K562 (cell line): ENCODE measurements around the gene RAI1. TPM values are rescaled to one million over a fixed set of nuclear protein-coding genes. Genes with fewer than 3 reads are reported as not detected.

Experiments
- ATAC-seq: fragments of 200-7000 bp; cut with Tn5 transposase; 3 replicates; pipeline ENCODE4 v1.9.1; 2020; ENCODE audit warnings: moderate library complexity
- BruUV-seq: library from RNA; stranded (reverse); fragments of 400-500 nt; replicated peaks from 2 replicates; lab custom pipeline; 2021; lab: Mats Ljungman, UMichigan
- CTCF ChIA-PET: fragments of 300-600 bp; formaldehyde crosslinking; extraction: SDS; loops from one replicate; lab custom pipeline; 2021; ENCODE audit warnings: low intra/inter-chr PET ratio; lab: Yijun Ruan, JAX
- POLR2A ChIA-PET: fragments of 300-600, 350-650 bp; sonication (Branson Sonifier 250); formaldehyde crosslinking; extraction: SDS; loops from one replicate; lab custom pipeline; 2021; ENCODE audit warnings: antibody characterized with exemption, inconsistent platforms; lab: Yijun Ruan, JAX
- DNase-seq, 4 experiments: peaks; one replicate each; pipeline versions ENCODE4 v3.0.0 to v3.0.0-alpha.2; 2011 to 2018; ENCODE audit warnings: low spot score in 3 of 4, mixed read lengths in 3 of 4; ENCODE audit errors: extremely low read depth in 1 of 4
- FAIRE-seq: peaks from 2 replicates; lab custom pipeline; 2011; peaks lifted over from hg19 to GRCh38; lab: Jason Lieb, UNC
- H2AFZ ChIP-seq: 2 replicates; pipeline ENCODE4 v1.6.0; 2011; ENCODE audit warnings: low read depth, low read length, control low read depth, inconsistent platforms
- H3K27ac ChIP-seq: fragments of 200-600 bp; 3 replicates; pipeline ENCODE4 v1.8.0; 2011; ENCODE audit warnings: low read depth, mild to moderate bottlenecking, control low read depth, inconsistent platforms, low read length, moderate library complexity, mixed read lengths; ENCODE audit errors: extremely low read depth
- H3K27me3 ChIP-seq, 2 experiments: fragments of 300-600 bp in 1 of 2; 2 replicates in 1 of 2; 3 replicates in 1 of 2; pipeline versions ENCODE4 v1.6.0 to v1.8.0; 2011; ENCODE audit warnings: inconsistent platforms in 2 of 2, low read length in 2 of 2, mild to moderate bottlenecking in 1 of 2, mixed read lengths in 1 of 2, moderate library complexity in 1 of 2; ENCODE audit not compliant: control insufficient read depth in 2 of 2, insufficient read depth in 2 of 2
- H3K36me3 ChIP-seq: fragments of 300-600 bp; 3 replicates; pipeline ENCODE4 v1.8.0; 2011; ENCODE audit warnings: mild to moderate bottlenecking, low read length, inconsistent platforms; ENCODE audit not compliant: control insufficient read depth, insufficient read depth
- H3K4me1 ChIP-seq, 2 experiments: fragments of 200-600 bp in 1 of 2; replicated peaks in 1 of 2; 2 replicates in 1 of 2; 3 replicates in 1 of 2; pipeline versions ENCODE4 v1.5.1 to v1.8.0; 2011; ENCODE audit warnings: inconsistent platforms in 2 of 2, low read length in 2 of 2, mild to moderate bottlenecking in 1 of 2, mixed read lengths in 1 of 2, moderate library complexity in 1 of 2; ENCODE audit not compliant: control insufficient read depth in 2 of 2, insufficient read depth in 2 of 2
- H3K4me2 ChIP-seq: 2 replicates; pipeline ENCODE4 v1.6.1; 2011; ENCODE audit warnings: low read length, control low read depth, inconsistent platforms, mixed read lengths; ENCODE audit not compliant: insufficient read depth
- H3K4me3 ChIP-seq: fragments of 200-600 bp; sonication (generic), shearing (Covaris generic); 2 replicates; pipeline ENCODE4 v1.5.1; 2016; ENCODE audit warnings: control low read depth, inconsistent platforms
- H3K79me2 ChIP-seq: fragments of 200-600 bp; 3 replicates; pipeline ENCODE4 v1.8.0; 2011; ENCODE audit warnings: low read length, inconsistent platforms; ENCODE audit not compliant: control insufficient read depth, insufficient read depth
- H3K9ac ChIP-seq, 2 experiments: 2 replicates each; pipeline versions ENCODE4 v1.6.0 to v1.6.1; 2011; ENCODE audit warnings: low read depth in 2 of 2, low read length in 2 of 2, control low read depth in 1 of 2, inconsistent platforms in 1 of 2, mild to moderate bottlenecking in 1 of 2, mixed read lengths in 1 of 2; ENCODE audit not compliant: insufficient read depth in 1 of 2
- H3K9me1 ChIP-seq: one replicate; pipeline ENCODE4 v1.6.0; 2011; ENCODE audit warnings: inconsistent platforms, mild to moderate bottlenecking, low read length, moderate library complexity; ENCODE audit not compliant: control insufficient read depth, insufficient read depth
- H3K9me3 ChIP-seq: replicated peaks from 2 replicates; pipeline ENCODE4 v1.5.1; 2011; ENCODE audit warnings: low read depth, low read length, inconsistent platforms; ENCODE audit not compliant: control insufficient read depth, insufficient read depth
- H4K20me1 ChIP-seq: replicated peaks from 2 replicates; pipeline ENCODE4 v1.6.1; 2011; ENCODE audit warnings: low read length, inconsistent platforms, mixed read lengths; ENCODE audit not compliant: control insufficient read depth, insufficient read depth
- COPS2 ChIP-seq: fragments of 450-650 bp; conservative IDR thresholded peaks from 2 replicates; pipeline ENCODE4 v1.6.1; 2016; ENCODE audit warnings: mild to moderate bottlenecking, moderate library complexity
- CTCFL ChIP-seq: IDR thresholded peaks from 2 replicates; pipeline ENCODE4 v1.6.1; 2011; ENCODE audit warnings: borderline replicate concordance, low read depth, mild to moderate bottlenecking, moderate library complexity, low read length; ENCODE audit not compliant: insufficient read depth, poor library complexity, severe bottlenecking
- GTF2F1 ChIP-seq: IDR thresholded peaks from 2 replicates; pipeline ENCODE4 v1.6.1; 2011; ENCODE audit warnings: low read depth, low read length, improper control_type of control experiment
- KDM2B ChIP-seq: fragments of 250-450 bp; sonication (Bioruptor Pico); IDR thresholded peaks from 2 replicates; pipeline ENCODE4 v1.8.0; 2021; ENCODE audit warnings: mild to moderate bottlenecking, moderate library complexity
- MIER1 ChIP-seq: fragments of 450-650 bp; IDR thresholded peaks from 2 replicates; pipeline ENCODE4 v1.6.1; 2016; ENCODE audit warnings: antibody characterized with exemption, mild to moderate bottlenecking, low read depth
- RBM25 ChIP-seq: fragments of 200-400 bp; formaldehyde crosslinking; IDR thresholded peaks from 2 replicates; pipeline ENCODE4 v1.6.1; 2018; ENCODE audit warnings: low read length, low read depth, moderate library complexity; ENCODE audit not compliant: severe bottlenecking
- ZBTB49 ChIP-seq: sonication (generic); formaldehyde crosslinking; IDR thresholded peaks from 2 replicates; pipeline ENCODE4 v1.8.0; 2022; ENCODE audit warnings: missing genetic modification reagents, mild to moderate bottlenecking, borderline replicate concordance
- ZFP36 ChIP-seq: fragments of 150-350 bp; IDR thresholded peaks from 2 replicates; pipeline ENCODE4 v1.6.1; 2018; ENCODE audit warnings: low read length, low read depth; ENCODE audit not compliant: partially characterized antibody
- ZNF224 ChIP-seq: sonication (generic); formaldehyde crosslinking; IDR thresholded peaks from 2 replicates; pipeline ENCODE4 v1.8.0; 2022; ENCODE audit warnings: mild to moderate bottlenecking, missing genetic modification reagents
- ZNF699 ChIP-seq: fragments of 250-450 bp; sonication (Bioruptor Pico); IDR thresholded peaks from 2 replicates; pipeline ENCODE4 v1.8.0; 2021; ENCODE audit warnings: mild to moderate bottlenecking, moderate library complexity; ENCODE audit not compliant: insufficient replicate concordance
- WGBS: fragments of 100-300 bp; shearing (Covaris generic); methylation state at CpG from one replicate; pipeline ENCODE4 v1.1.6; 2016; ENCODE audit warnings: low coverage, mixed read lengths; ENCODE audit not compliant: insufficient coverage; ENCODE audit errors: missing lambda C conversion rate; 5-methylcytosine and 5-hydroxymethylcytosine counted together
- in situ Hi-C: fragments of 300-500 bp; cut with MboI; formaldehyde crosslinking; loops from 4 replicates; pipeline ENCODE4 v1.15.0; 2018; ENCODE audit warnings: inconsistent platforms, mixed read lengths
- intact Hi-C: fragments of 100-400 bp; cut with micrococcal nuclease; formaldehyde crosslinking; loops from 2 replicates; pipeline ENCODE4 v1.14.2; 2022
- polyA plus RNA-seq, 8 experiments: library from polyadenylated mRNA; depleted of rRNA in 4 of 8; stranded (reverse) in 5 of 8; unstranded in 3 of 8; fragments of >200 nt; fragmentation: Nextera tagmentation in 2 of 8; fragmentation: Illumina TruSeq in 1 of 8; extraction: Ambion mirVana in 2 of 8; extraction: Trizol in 1 of 8; gene quantifications; 2 replicates each; pipeline versions ENCODE4 v1.2.1 to v1.2.3, GENCODE V29; 2011 to 2014; ENCODE audit warnings: inconsistent platforms in 1 of 8, missing spikeins in 1 of 8
- total RNA-seq, 7 experiments: library from RNA; depleted of rRNA in 6 of 7; stranded (reverse); fragments of >200 nt in 6 of 7; fragmentation: Illumina TruSeq in 2 of 7; extraction: Trizol in 2 of 7; gene quantifications; 2 replicates each; pipeline versions ENCODE4 v1.2.1 to v1.2.3, GENCODE V29; 2011 to 2021; ENCODE audit warnings: low replicate concordance in 1 of 7

RAI1 gene
- total and polyA plus RNA-seq, 9 of the 15 experiments (the other 6 are each of a cell fraction or from before 2014, with no cell fraction given): 0.68 to 19.9 (median 5.5) TPM

GRCh38 chr17:17727111-17727659 lies 45.9 kb downstream of the RAI1 start:
- ATAC-seq (no peak), DNase-seq (no peak), FAIRE-seq (no peak)
- Histone ChIP-seq H3K27me3 (no peaks in the 10 kb centered on the region), H4K20me1 (peaks cover 9% of the 10 kb centered on the region; the same call in 1 of the 2 replicates), H3K79me2 (no peaks in the 10 kb centered on the region; the same call in none of the 3 replicates), H3K9me3 (no peaks in the 10 kb centered on the region), H3K4me3 (no peak overlapping the region), H3K9me1 (peaks cover 4% of the 10 kb centered on the region), H3K27ac (no peak overlapping the region), H3K4me2 (no peak overlapping the region), H3K9ac (no peak overlapping the region), H3K36me3 (peaks cover 8% of the 10 kb centered on the region; the same call in 1 of the 3 replicates), H2AFZ (no peak overlapping the region), H3K4me1 (peaks cover 0 to 15% of the 10 kb centered on the region in 2 experiments; a peak in 2 of 5 replicates)
- POLR2A ChIA-PET: interaction anchor here (1.0 kb wide), 1 partner anchor 13 kb away, joined by 3 read pairs; no protein-coding TSS in a partner anchor
- no peak for TF ChIP-seq COPS2
- TF ChIP-seq GTF2F1: no peak
- TF ChIP-seq ZNF224 (CRISPR knock-in tag): no peak
- peak; percentile 49 for TF ChIP-seq RBM25
- no peak for TF ChIP-seq KDM2B (CRISPR knock-in tag)
- TF ChIP-seq ZNF699 (CRISPR knock-in tag): no peak
- TF ChIP-seq CTCFL: no peak
- no peak for TF ChIP-seq MIER1
- peak; percentile 51 for TF ChIP-seq ZFP36
- no peak for TF ChIP-seq ZBTB49
- in situ Hi-C loops: no loop called here
- CTCF ChIA-PET: no interaction called here
- no TSS peak for BruUV-seq
- WGBS: 56% methylated on average over 2 of the region's 13 CpGs
- intact Hi-C loops: no loop called here
